Thoracic aorta (tissue), 2 donors: Measurements from ENCODE around the gene PRRC2B. TPM values are rescaled to one million over a fixed set of nuclear protein-coding genes. Genes with fewer than 3 reads are reported as not detected.

Source experiments
- ATAC-seq: fragments of 150-250 bp; one replicate; pipeline ENCODE4 v1.8.0; 2017; ENCODE audit warnings: low read depth; ENCODE audit not compliant: insufficient number of reproducible peaks, low FRiP score
- DNase-seq: peaks from one replicate; pipeline ENCODE4 v3.0.0-alpha.2; 2020; ENCODE audit warnings: low spot score
- H3K27ac ChIP-seq, 2 donors: fragments of 200-600 bp; sonication (generic); 1 replicate in 1 of 2; 2 replicates in 1 of 2; pipeline ENCODE4 v1.5.1; 2016; ENCODE audit warnings: mild to moderate bottlenecking in 2 of 2, moderate library complexity in 2 of 2
- H3K27me3 ChIP-seq: fragments of 200-600 bp; sonication (generic); replicated peaks from 2 replicates; pipeline ENCODE4 v1.6.0; 2016; ENCODE audit warnings: mild to moderate bottlenecking; ENCODE audit not compliant: insufficient read depth
- H3K36me3 ChIP-seq: fragments of 200-600 bp; sonication (generic); one replicate; pipeline ENCODE4 v1.5.1; 2016
- H3K4me1 ChIP-seq, 2 donors: fragments of 200-600 bp; sonication (generic); 1 replicate in 1 of 2; 2 replicates in 1 of 2; pipeline versions ENCODE4 v1.5.1 to v1.6.0; 2016; ENCODE audit warnings: low read depth in 2 of 2, mild to moderate bottlenecking in 1 of 2; ENCODE audit not compliant: control insufficient read depth in 1 of 2
- H3K4me3 ChIP-seq: fragments of 200-600 bp; sonication (generic); 2 replicates; pipeline ENCODE4 v1.5.1; 2016; ENCODE audit warnings: mild to moderate bottlenecking
- H3K9me3 ChIP-seq: fragments of 200-600 bp; sonication (generic); 2 replicates; pipeline ENCODE4 v1.5.1; 2016
- total RNA-seq, 2 donors: library from RNA; depleted of rRNA; stranded (reverse); fragments of >200 nt; gene quantifications; one replicate each; pipeline versions ENCODE4 v1.1.0 to v1.2.3, GENCODE V29; 2016
- TF ChIP-seq, protein P1 (sequence below): fragments of 200-600 bp; sonication (generic); IDR thresholded peaks from one replicate; pipeline ENCODE4 v1.5.1; 2019; ENCODE audit warnings: antibody characterized with exemption

The PRRC2B gene
- total RNA-seq, 2 donors from 2014 or later: 162 to 198 TPM

DNA sequence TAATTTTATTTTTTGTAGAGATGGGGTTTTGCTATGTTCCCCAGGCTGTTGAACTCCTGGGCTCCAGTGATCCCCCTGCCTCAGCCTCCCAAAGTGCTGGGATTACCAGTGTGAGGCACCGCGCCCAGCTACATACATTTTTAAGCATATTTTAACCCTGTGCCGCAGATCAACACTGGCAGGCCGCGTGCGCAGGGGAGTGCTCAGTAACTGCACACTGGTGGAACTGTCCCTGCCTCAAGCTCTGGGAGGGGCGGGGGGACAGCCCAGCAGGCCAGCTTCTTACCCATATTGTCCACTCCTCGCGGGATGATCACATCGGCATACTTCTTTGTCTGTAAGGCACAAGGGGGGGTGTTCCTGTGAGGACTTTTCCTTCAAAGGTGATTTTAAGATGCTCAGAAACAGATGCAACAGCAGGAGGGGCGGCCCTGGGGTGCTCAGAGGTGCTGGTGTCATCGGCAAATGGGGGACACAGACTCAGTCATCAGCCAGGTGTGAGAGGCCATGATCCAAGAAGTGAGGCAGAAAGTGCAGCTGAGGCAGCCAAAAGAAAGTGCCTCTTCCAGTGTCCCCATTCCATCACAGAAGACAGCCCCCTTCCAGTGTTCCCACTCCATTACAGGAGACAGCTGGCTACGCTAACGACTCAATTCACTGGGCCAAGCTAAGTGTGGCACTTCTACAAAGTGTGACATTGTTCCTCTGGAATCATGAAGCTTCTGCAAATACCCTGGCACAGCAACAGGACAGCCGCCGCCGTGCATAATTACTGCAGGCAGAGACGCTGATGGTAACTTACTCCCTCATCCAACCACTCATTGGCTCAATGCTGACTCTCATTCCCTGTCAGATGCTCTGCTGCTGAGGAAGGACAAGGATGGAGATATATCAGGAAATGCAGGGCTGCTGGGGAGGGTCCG is 132.0 kb downstream of the PRRC2B start:
- H3K36me3 ChIP-seq: peaks cover 53% of the 10 kb centered on the region
- ATAC-seq: no peak
- no peak overlapping the region for H3K27ac ChIP-seq
- peaks cover 9 to 11% of the 10 kb centered on the region in 2 donors for H3K4me1 ChIP-seq
- TF ChIP-seq, protein P1, sequence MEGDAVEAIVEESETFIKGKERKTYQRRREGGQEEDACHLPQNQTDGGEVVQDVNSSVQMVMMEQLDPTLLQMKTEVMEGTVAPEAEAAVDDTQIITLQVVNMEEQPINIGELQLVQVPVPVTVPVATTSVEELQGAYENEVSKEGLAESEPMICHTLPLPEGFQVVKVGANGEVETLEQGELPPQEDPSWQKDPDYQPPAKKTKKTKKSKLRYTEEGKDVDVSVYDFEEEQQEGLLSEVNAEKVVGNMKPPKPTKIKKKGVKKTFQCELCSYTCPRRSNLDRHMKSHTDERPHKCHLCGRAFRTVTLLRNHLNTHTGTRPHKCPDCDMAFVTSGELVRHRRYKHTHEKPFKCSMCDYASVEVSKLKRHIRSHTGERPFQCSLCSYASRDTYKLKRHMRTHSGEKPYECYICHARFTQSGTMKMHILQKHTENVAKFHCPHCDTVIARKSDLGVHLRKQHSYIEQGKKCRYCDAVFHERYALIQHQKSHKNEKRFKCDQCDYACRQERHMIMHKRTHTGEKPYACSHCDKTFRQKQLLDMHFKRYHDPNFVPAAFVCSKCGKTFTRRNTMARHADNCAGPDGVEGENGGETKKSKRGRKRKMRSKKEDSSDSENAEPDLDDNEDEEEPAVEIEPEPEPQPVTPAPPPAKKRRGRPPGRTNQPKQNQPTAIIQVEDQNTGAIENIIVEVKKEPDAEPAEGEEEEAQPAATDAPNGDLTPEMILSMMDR: no peak
- no peaks in the 10 kb centered on the region for H3K9me3 ChIP-seq
- no peak overlapping the region for H3K4me3 ChIP-seq
- no peak for DNase-seq
- no peaks in the 10 kb centered on the region for H3K27me3 ChIP-seq

DNA sequence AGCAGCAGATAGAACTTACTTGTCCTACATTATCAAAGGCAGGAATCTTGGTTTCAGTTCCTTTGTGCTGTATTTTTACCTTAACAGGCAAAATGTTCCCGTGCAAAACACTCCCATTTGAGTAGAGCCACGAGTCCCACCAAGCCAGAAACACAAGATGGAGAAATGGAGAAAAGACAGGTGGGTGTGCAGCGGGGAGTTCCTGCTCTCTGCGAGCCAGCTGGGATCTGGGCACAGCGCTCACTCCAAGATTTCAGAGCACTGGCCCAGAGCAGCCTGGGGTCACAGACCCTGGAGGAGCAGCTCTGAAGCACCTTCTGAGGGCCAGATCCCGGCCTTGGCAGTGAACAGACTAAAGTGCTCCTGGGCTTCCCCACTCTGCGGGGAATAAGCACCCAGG is 134.3 kb downstream of the PRRC2B start:
- no peaks in the 10 kb centered on the region for H3K27me3 ChIP-seq
- TF ChIP-seq, protein P1: no peak
- no peak overlapping the region for H3K4me3 ChIP-seq
- peaks cover 11% of the 10 kb centered on the region in 2 donors for H3K4me1 ChIP-seq
- no peaks in the 10 kb centered on the region for H3K9me3 ChIP-seq
- H3K27ac ChIP-seq: no peak overlapping the region
- H3K36me3 ChIP-seq: peaks cover 45% of the 10 kb centered on the region
- DNase-seq (no peak), ATAC-seq (no peak)

DNA sequence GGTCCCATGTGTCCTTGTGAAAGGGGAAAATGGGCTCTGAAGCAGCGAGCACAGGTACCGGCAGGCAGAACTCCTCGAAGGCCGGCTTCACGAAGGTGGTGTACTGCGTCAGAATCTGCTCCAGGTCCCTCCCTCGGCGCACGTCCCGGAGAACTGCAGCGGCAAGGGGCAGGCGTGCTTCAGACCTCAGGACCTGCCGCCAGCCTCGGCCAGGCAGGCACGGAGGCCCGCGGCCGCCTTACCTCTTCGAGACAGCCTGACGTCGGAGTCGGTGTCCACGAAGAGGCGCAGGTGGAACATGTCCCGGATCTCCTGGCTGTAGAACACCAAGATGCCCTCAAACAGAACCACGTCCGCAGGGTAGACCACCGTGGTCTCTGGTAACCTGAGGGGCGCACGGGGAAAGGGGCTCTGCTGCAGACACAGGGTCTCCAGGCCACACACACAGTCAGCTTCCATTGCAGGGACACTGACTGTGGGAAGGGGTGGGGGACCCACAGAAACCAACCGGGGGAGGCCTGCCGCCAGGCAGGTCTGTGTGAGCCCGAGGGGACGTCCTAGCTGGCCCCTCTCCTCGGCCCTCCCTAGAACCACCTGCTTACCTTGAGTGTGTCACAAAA is 135.1 kb downstream of the PRRC2B start:
- no peak overlapping the region for H3K27ac ChIP-seq
- H3K27me3 ChIP-seq: no peaks in the 10 kb centered on the region
- TF ChIP-seq, protein P1: no peak
- H3K4me1 ChIP-seq: peaks cover 11% of the 10 kb centered on the region in 2 donors
- ATAC-seq: no peak
- H3K36me3 ChIP-seq: peaks cover 45% of the 10 kb centered on the region
- no peaks in the 10 kb centered on the region for H3K9me3 ChIP-seq
- no peak for DNase-seq
- H3K4me3 ChIP-seq: no peak overlapping the region

DNA sequence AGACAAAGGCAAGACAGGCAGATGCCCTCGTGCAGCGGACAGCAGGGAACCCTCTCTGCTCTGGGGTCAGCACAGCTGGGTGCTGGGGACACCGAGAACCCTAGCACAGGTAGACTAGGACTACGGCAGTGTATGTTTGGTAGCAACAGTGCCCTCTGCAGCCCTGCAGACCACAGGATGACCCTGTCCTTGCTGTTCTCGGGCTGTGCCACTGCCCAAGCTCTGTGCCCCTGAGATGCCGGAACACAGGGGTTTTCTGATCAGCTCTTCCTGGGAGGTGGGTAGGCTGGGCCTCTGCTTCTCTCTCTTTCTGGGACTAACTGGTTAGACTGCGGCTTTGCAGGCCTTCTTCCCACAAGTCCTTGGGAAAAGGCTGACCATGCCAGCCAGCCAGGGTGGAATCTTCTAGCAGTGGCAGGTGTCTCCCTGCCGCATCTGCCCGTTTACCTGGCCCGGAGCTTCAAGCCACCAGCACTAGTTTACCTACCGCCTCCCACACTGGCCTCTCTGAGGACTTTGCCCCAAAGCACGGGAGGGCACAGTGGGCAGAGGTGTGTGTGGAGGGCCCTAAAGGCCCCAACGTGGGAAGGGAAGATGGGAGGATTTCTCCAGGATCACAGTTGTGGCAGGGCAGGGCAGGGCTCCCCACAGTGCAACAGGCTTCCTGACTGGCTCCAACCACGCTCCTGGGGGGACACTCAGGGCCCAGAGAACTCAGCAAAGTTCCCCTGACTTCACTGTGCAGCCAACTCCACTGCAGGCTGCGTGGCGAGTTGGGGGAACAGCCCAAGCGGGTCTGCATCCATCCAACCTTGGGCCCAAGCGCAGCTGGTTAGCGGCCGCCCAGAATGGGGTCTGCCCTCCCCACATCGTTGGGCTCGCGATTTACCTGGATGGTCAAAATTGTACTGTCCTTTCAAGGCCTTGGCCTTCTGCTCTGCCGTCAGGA is 136.0 kb downstream of the PRRC2B start:
- ATAC-seq (no peak), DNase-seq (no peak)
- Histone ChIP-seq H3K27me3 (no peaks in the 10 kb centered on the region), H3K36me3 (peaks cover 39% of the 10 kb centered on the region), H3K9me3 (no peaks in the 10 kb centered on the region), H3K27ac (peak overlapping the region; percentile 56 to 60), H3K4me1 (peaks cover 11% of the 10 kb centered on the region in 2 donors), H3K4me3 (peak overlapping the region; percentile 99)
- TF ChIP-seq, protein P1: no peak
